Measurements from ENCODE around the gene FMNL2. TPM values are rescaled to one million over a fixed set of nuclear protein-coding genes. Genes with fewer than 3 reads are reported as not detected.

The FMNL2 gene
- total RNA-seq, 4 donors from 2014 or later = 34.6 to 62.1 (median 51.3) TPM

GRCh38 chr2:152453129-152453911 is 118.3 kb downstream of the FMNL2 start:
- DNase-seq (ENCODE audit: low spot score) (no peak), ATAC-seq (ENCODE audit: low FRiP score) (no peak)

GRCh38 chr2:152454371-152454770 is 119.4 kb downstream of the FMNL2 start:
- TF ChIP-seq CTCF (IDR thresholded peaks at IDR 0.05) = no peak
- DNase-seq (ENCODE audit: low spot score) (no peak), ATAC-seq (ENCODE audit: low FRiP score) (no peak)

More at GRCh38 chr2:152453129-152453911, 118.3 kb downstream of the FMNL2 start:
- TF ChIP-seq CTCF (IDR thresholded peaks at IDR 0.05) = no peak

GRCh38 chr2:152454960-152455359 is 120.0 kb downstream of the FMNL2 start:
- DNase-seq (ENCODE audit: low spot score) (no peak), ATAC-seq (ENCODE audit: low FRiP score) (no peak)
- no peak for TF ChIP-seq CTCF (IDR thresholded peaks at IDR 0.05)

GRCh38 chr2:152455738-152456137 is 120.8 kb downstream of the FMNL2 start:
- no peak for TF ChIP-seq CTCF (IDR thresholded peaks at IDR 0.05)
- DNase-seq (ENCODE audit: low spot score) (no peak), ATAC-seq (ENCODE audit: low FRiP score) (no peak)

GRCh38 chr2:152456262-152456661 is 121.3 kb downstream of the FMNL2 start:
- DNase-seq (ENCODE audit: low spot score) (no peak), ATAC-seq (ENCODE audit: low FRiP score) (no peak)
- no peak for TF ChIP-seq CTCF (IDR thresholded peaks at IDR 0.05)

- no peak for ATAC-seq (ENCODE audit: low FRiP score)
- DNase-seq (ENCODE audit: low spot score) = no peak
- TF ChIP-seq CTCF (IDR thresholded peaks at IDR 0.05) = no peak
Measured at GRCh38 chr2:152458441-152458940, 123.5 kb downstream of the FMNL2 start.

GRCh38 chr2:152459091-152459490 is 124.1 kb downstream of the FMNL2 start:
- ATAC-seq (ENCODE audit: low FRiP score) = no peak
- no peak for DNase-seq (ENCODE audit: low spot score)
- no peak for TF ChIP-seq CTCF (IDR thresholded peaks at IDR 0.05)

Data from omental fat pad (tissue), 4 donors.